PC-3 (cell line): Measurements from ENCODE around the gene SUMO2. TPM values are rescaled to one million over a fixed set of nuclear protein-coding genes. Genes with fewer than 3 reads are reported as not detected.

Experiments
- ATAC-seq: fragments of 200-7000 bp; cut with Tn5 transposase; 2 replicates; pipeline ENCODE4 v1.9.1; 2020; ENCODE audit warnings: mild to moderate bottlenecking, moderate library complexity
- Bru-seq: library from RNA; stranded (reverse); fragments of 400-500 nt; gene quantifications from one replicate; lab custom pipeline; 2021; lab: Mats Ljungman, UMichigan
- BruChase-seq, 2 experiments: library from RNA; stranded (reverse); fragments of 400-500 nt; gene quantifications; one replicate each; lab custom pipeline; 2021; lab: Mats Ljungman, UMichigan
- BruUV-seq: library from RNA; stranded (reverse); fragments of 400-500 nt; replicated peaks from 2 replicates; lab custom pipeline; 2021; lab: Mats Ljungman, UMichigan
- CTCF ChIA-PET: fragments of 300-600 bp; sonication (Branson Sonifier 250); formaldehyde crosslinking; loops from one replicate; lab custom pipeline; 2022; ENCODE audit warnings: antibody characterized with exemption; lab: Charles Lee
- POLR2A ChIA-PET: fragments of 300-600 bp; sonication (Branson Sonifier 250); formaldehyde crosslinking; loops from one replicate; lab custom pipeline; 2022; ENCODE audit warnings: antibody characterized with exemption; ENCODE audit not compliant: unreplicated experiment; lab: Charles Lee
- DNase-seq: peaks from one replicate; pipeline ENCODE4 v3.0.0-alpha.2; 2015
- H2AFZ ChIP-seq: fragments of 300-600 bp; sonication (generic); 2 replicates; pipeline ENCODE4 v1.6.0; 2016; ENCODE audit warnings: antibody characterized with exemption, low read length
- H3F3A ChIP-seq: fragments of 300-600 bp; sonication (generic); one replicate; pipeline ENCODE4 v1.6.0; 2017; ENCODE audit warnings: antibody characterized with exemption, low read length, control low read depth, mild to moderate bottlenecking; ENCODE audit not compliant: unreplicated experiment
- H3K27ac ChIP-seq: fragments of 300-600 bp; sonication (generic); 2 replicates; pipeline ENCODE4 v1.5.1; 2016; ENCODE audit warnings: mild to moderate bottlenecking, low read length
- H3K27me3 ChIP-seq: fragments of 300-600 bp; sonication (generic); 2 replicates; pipeline ENCODE4 v1.6.1; 2016; ENCODE audit warnings: low read length, mixed read lengths
- H3K36me3 ChIP-seq: fragments of 300-600 bp; sonication (generic); 2 replicates; pipeline ENCODE4 v1.6.1; 2016; ENCODE audit warnings: low read depth, mixed run types, low read length, mixed read lengths
- H3K4me1 ChIP-seq: fragments of 300-600 bp; sonication (generic); 2 replicates; pipeline ENCODE4 v1.5.1; 2016; ENCODE audit warnings: low read length; ENCODE audit not compliant: insufficient read depth
- H3K4me2 ChIP-seq: fragments of 300-600 bp; sonication (generic); 2 replicates; pipeline ENCODE4 v1.6.0; 2016; ENCODE audit warnings: low read length
- H3K4me3 ChIP-seq: fragments of 300-600 bp; sonication (generic); 2 replicates; pipeline ENCODE4 v1.5.1; 2016; ENCODE audit warnings: mild to moderate bottlenecking, low read length, mixed read lengths
- H3K79me2 ChIP-seq: fragments of 300-600 bp; sonication (generic); 2 replicates; pipeline ENCODE4 v1.6.1; 2017; ENCODE audit warnings: low read length, mixed read lengths
- H3K9ac ChIP-seq: fragments of 300-600 bp; sonication (generic); 2 replicates; pipeline ENCODE4 v1.6.0; 2016; ENCODE audit warnings: mild to moderate bottlenecking, low read length
- H3K9me2 ChIP-seq: fragments of 300-600 bp; sonication (generic); replicated peaks from 2 replicates; pipeline ENCODE4 v1.6.1; 2016; ENCODE audit warnings: mixed run types, low read length, mixed read lengths
- H3K9me3 ChIP-seq: fragments of 300-600 bp; sonication (generic); 2 replicates; pipeline ENCODE4 v1.6.1; 2016; ENCODE audit warnings: low read length, mixed read lengths
- H4K20me1 ChIP-seq: fragments of 300-600 bp; sonication (generic); 2 replicates; pipeline ENCODE4 v1.6.1; 2016; ENCODE audit warnings: low read length, mixed read lengths
- EZH2 ChIP-seq: fragments of 300-600 bp; sonication (generic); IDR thresholded peaks from one replicate; pipeline ENCODE4 v1.6.1; 2017; ENCODE audit warnings: antibody characterized with exemption, mild to moderate bottlenecking, low read length; ENCODE audit not compliant: unreplicated experiment
- EZH2phosphoT487 ChIP-seq: fragments of 300-600 bp; sonication (generic); IDR thresholded peaks from 2 replicates; pipeline ENCODE4 v1.6.1; 2018; ENCODE audit warnings: mild to moderate bottlenecking, antibody characterized with exemption, low read length, borderline replicate concordance
- intact Hi-C: fragments of 100-400 bp; cut with micrococcal nuclease; formaldehyde crosslinking; loops from 2 replicates; pipeline ENCODE4 v1.9.0; 2023
- long read RNA-seq: library from polyadenylated mRNA; unstranded; transcript quantifications from one replicate; pipeline ENCODE4 v2.0.0, GENCODE V29; 2021; ENCODE audit not compliant: unreplicated experiment
- total RNA-seq: library from RNA; depleted of rRNA; stranded (reverse); fragments of >200 nt; gene quantifications from 2 replicates; pipeline ENCODE4 v1.2.3, GENCODE V29; 2014; rRNA removed
- TF ChIP-seq, protein P1 (sequence below): fragments of 300-600 bp; sonication (generic); conservative IDR thresholded peaks from 2 replicates; pipeline ENCODE4 v1.5.1; 2017; ENCODE audit warnings: antibody characterized with exemption, low read depth, mild to moderate bottlenecking, low read length

The SUMO2 gene
- total RNA-seq (244 and 282 TPM in 2 replicates), Bru-seq, nascent RNA (percentile 94 among the genes with signal in this experiment), BruChase-seq, experiment 1, labeled RNA remaining after a 6-hour chase (percentile 98 among the genes with signal in this experiment), BruChase-seq, experiment 2, labeled RNA remaining after a 2-hour chase (percentile 96 among the genes with signal in this experiment)
- long read RNA-seq, transcript SUMO2-203 (4 exons, 490 nt): minor isoform, 15 of 471 reads
- long read RNA-seq, transcript SUMO2-202 (4 exons, 3,190 nt): major isoform, 343 of 471 reads
- long read RNA-seq, partial matches to known transcripts: 46 of 471 reads
- long read RNA-seq, other reads (novel, unspliced or antisense): 66 of 471 reads

DNA sequence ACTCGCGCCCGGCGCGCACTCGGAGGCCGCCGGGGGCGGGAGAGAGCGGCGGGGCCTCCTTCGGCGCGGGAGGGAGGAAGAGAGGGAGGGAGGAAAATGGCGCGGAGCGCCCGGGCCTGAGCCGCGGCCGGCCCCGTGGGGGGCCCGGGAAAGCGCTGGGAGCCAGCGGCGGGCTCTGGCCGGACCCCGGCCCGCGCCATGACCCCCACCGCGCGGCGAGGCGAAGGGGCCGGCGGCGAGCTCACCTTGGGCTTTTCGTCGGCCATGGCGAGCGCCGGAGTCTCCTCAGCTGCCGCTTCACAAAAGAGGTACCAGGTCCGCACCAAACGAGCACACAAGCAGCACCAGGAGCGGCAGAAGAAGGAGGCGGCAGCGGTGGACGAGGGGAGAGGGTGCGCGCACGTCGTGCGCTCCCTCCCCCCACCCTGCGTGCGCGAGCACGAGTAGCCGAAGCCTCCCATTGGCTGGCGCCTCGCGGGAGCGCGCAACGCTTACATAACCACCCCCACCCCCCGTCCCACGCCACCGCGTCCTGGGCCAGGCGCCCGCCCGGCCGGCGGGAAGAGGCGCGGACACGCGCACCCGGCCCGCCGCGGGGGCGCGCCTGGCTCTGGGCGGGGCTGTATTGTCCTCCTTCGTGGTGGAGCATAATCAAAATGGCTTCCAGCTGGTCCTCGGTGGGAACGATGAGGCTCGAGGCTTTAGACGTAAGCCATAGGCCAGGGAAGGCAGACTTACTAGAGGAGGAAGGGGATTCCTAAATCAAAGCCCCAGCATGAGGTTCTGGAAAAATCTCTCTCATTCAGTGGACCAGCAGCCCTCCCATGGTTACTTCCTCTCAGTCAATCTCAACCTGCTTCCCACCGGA lies at the start of gene SUMO2:
TSS of gene SUMO2 (minus strand) at position 391 of the 868 bp plus-strand sequence. CDS start at position 266, 125 bp downstream.
- no peaks in the 10 kb centered on the region for H3F3A ChIP-seq
- peak within 1 kb of the TSS; percentile 96 for H3K9ac ChIP-seq
- ATAC-seq (peak; percentile 89), DNase-seq (peak; percentile 99)
- POLR2A ChIA-PET: interaction anchor here (0.6 kb wide), 2 partner anchors 38 to 135 kb away, joined by 4 to 12 read pairs; no protein-coding TSS in a partner anchor
- peak within 1 kb of the TSS; percentile 69 for H2AFZ ChIP-seq
- no peaks in the 10 kb centered on the region for H3K9me2 ChIP-seq
- H3K4me2 ChIP-seq: peak within 1 kb of the TSS; percentile 83
- no peaks in the 10 kb centered on the region for H3K9me3 ChIP-seq
- H3K79me2 ChIP-seq: peaks cover 57% of the 10 kb centered on the region
- H3K4me3 ChIP-seq: peak within 1 kb of the TSS; percentile 97
- intact Hi-C loops: no loop called here
- no TSS peak for BruUV-seq
- TF ChIP-seq EZH2: no peak
- no peak for TF ChIP-seq EZH2phosphoT487
- TF ChIP-seq, protein P1, sequence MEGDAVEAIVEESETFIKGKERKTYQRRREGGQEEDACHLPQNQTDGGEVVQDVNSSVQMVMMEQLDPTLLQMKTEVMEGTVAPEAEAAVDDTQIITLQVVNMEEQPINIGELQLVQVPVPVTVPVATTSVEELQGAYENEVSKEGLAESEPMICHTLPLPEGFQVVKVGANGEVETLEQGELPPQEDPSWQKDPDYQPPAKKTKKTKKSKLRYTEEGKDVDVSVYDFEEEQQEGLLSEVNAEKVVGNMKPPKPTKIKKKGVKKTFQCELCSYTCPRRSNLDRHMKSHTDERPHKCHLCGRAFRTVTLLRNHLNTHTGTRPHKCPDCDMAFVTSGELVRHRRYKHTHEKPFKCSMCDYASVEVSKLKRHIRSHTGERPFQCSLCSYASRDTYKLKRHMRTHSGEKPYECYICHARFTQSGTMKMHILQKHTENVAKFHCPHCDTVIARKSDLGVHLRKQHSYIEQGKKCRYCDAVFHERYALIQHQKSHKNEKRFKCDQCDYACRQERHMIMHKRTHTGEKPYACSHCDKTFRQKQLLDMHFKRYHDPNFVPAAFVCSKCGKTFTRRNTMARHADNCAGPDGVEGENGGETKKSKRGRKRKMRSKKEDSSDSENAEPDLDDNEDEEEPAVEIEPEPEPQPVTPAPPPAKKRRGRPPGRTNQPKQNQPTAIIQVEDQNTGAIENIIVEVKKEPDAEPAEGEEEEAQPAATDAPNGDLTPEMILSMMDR: no peak
- peaks cover 25% of the 10 kb centered on the region for H3K4me1 ChIP-seq
- peaks cover 27% of the 10 kb centered on the region for H3K36me3 ChIP-seq
- H3K27ac ChIP-seq: peak within 1 kb of the TSS; percentile 83
- H4K20me1 ChIP-seq: peaks cover 38% of the 10 kb centered on the region
- CTCF ChIA-PET: interaction anchor here (0.5 to 1.0 kb wide), 2 partner anchors 19 kb away, joined by 3 to 5 read pairs; no protein-coding TSS in a partner anchor
- H3K27me3 ChIP-seq: no peaks in the 10 kb centered on the region

DNA sequence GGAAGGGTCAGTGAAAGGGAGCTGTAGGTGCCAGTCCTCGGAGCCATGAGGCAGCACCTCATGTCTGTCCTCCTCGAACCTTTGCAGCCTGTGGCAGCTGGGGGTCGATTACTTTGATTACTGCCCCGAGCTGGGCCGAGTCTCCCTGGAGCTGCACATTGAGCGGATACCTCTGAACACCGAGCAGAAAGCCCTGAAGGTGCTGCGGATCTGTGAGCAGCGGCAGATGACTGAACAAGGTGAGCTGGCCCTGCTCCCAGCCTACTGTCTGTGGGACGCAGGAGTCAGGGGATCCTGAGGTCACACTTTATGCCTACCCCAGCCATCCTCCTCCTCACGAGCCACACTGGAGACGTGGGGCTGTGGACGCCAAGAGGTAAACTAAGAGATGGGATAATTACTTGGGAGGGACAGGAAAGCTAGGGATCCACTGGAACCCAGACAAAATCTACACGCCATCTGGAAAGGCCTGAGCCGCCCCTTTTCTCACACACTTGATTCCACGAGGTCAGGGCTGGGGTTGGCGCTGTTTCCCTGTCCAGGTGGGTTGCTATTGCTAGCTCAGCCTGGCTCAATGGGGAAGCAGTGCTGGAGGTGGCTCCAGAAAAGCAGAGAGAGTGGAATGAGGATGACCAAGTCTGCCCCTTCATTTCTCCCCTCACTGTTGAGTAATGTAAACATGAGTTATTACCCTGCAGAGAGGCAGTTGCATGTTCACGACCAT lies 49.1 kb upstream of the SUMO2 start:
- ChIA-PET CTCF (interaction anchor here (1.4 kb wide), 1 partner anchor 9 kb away, joined by 3 read pairs; no protein-coding TSS in a partner anchor), POLR2A (no interaction called here)
- no peak for TF ChIP-seq EZH2
- TF ChIP-seq EZH2phosphoT487: no peak
- TF ChIP-seq, protein P1: no peak
- Histone ChIP-seq H3K4me2 (no peak overlapping the region), H4K20me1 (no peaks in the 10 kb centered on the region), H3K4me1 (no peaks in the 10 kb centered on the region), H2AFZ (no peak overlapping the region), H3K36me3 (peaks cover 66% of the 10 kb centered on the region), H3K79me2 (no peaks in the 10 kb centered on the region), H3K9me2 (no peaks in the 10 kb centered on the region), H3F3A (peaks cover 4% of the 10 kb centered on the region), H3K27me3 (no peaks in the 10 kb centered on the region), H3K9ac (no peak overlapping the region), H3K4me3 (no peak overlapping the region), H3K9me3 (no peaks in the 10 kb centered on the region), H3K27ac (no peak overlapping the region)
- no peak for ATAC-seq
- intact Hi-C loops: no loop called here
- no peak for DNase-seq
- BruUV-seq: no TSS peak
